Measurements from ENCODE around the gene PTPRS.
"Not testable (repeated sequence)": the region's sequence is repeated elsewhere in the genome, so short reads cannot be mapped to it uniquely, and the experiment has no call there.

Gene PTPRS

GRCh38 chr19:5340637-5341447 lies at the start of gene PTPRS:
Gene PTPRS, minus strand, starts transcription at chr19:5340812. Its CDS starts 54,672 bp downstream, at chr19:5286140.
- peak; percentile 43 for DNase-seq

GRCh38 chr19:5389353-5389752 lies 48.7 kb upstream of the PTPRS start:
- DNase-seq = no peak

- no peak for DNase-seq
These were observed 46.9 kb upstream of the PTPRS start for GRCh38 chr19:5387472-5387871.

DNA sequence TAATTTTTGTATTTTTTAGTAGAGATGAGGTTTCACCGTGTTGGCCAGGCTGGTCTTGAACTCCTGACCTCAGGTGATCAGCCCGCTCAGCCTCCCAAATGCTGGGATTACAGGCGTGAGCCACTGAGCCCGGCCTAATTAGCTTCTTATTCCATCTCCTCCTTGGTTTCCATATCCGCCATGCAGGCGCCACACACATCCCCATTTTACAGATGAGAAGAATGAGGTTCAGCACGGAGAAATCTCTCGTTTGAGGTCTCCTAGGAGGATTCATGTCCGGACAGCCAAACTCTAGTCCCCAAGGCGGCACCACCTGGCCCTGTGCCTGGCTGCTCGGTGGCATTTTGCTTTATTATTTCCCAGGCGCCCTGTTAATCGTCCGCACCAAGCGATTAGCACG lies 46.2 kb upstream of the PTPRS start:
- DNase-seq = no peak

GRCh38 chr19:5381197-5381596 lies 40.6 kb upstream of the PTPRS start:
- DNase-seq = not testable (repeated sequence)

DNA sequence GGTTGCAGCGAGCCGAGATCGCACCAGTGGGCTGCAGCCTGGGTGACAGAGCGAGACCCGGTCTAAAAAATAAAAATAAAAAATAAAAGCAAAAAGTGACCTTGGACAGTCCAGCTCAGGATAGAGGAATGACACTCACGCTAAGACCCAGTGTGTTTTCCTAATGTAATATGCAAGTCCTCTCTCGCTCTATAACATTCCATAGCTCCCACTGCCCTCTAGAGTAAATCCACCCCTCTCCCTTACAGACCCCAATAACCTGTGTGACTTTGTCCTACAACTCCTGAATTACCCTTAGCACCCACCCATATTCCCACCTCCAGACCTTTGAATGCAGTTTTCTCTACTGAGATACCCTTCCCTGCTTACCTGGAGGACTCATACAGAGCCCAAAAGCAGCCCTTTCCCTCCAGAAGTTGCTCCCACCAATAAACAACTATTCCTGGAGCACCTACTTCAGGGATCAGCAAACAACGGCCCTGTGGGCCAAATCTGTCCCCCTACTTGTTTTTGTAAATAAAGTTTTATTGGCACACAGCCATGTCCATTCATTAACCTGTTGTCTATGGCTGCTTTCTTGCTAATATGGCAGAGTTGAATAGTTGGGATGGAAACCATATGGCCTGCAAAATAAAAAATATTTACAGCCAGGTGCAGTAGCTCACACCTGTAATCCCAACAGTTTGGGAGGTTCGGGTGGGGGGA lies 39.8 kb upstream of the PTPRS start:
- DNase-seq = no peak

GRCh38 chr19:5376928-5377327 lies 36.3 kb upstream of the PTPRS start:
- no peak for DNase-seq

DNA sequence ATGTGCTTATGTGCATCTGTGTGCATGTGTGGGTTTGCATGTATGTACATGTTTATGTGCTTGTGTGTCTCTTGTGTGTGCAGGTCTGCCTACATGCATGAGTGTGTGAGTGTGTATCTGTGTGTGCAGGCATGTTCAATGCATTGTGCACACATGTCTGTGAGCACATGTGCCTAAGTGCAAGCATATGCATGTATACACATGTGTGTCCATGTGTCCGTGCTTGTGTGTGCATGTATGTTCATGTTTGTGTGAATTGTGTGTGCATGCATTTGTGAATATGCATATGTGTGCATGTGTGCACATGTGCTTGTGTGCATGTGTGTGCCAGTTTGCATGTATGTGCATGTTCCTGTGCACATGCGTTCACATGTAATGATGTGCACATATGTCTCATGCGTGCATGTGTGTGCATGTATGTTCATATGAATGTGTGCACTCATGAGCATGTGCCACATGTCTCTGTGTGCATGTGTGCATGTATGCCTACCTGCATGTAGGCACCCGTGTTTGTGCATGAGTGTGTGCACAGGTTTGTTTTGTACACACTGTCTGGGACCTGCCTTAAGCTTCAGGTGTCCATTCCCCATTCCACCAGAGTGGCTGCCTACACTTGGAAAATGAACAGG lies 32.1 kb upstream of the PTPRS start:
- no peak for DNase-seq

DNA sequence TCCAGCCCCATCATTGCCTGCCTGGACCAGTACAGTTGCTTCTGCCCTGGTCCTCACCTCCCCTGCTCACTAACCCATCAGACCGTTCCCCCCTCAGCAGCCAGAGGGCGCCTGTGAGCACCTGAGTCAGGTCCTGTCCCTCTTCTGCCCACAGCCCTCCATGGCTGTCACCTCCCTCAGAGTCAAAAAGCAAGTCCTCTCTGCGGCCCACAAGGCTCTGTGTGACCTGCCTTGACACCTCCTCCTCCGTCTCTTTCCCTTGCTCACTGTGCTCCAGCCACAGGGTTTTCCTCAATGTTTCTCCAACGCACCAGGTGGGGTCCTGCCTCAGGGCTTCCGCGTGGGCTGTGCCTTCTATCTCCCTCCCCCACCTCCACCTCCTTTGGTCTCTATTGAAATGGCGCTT lies 29.4 kb upstream of the PTPRS start:
- no peak for DNase-seq

DNA sequence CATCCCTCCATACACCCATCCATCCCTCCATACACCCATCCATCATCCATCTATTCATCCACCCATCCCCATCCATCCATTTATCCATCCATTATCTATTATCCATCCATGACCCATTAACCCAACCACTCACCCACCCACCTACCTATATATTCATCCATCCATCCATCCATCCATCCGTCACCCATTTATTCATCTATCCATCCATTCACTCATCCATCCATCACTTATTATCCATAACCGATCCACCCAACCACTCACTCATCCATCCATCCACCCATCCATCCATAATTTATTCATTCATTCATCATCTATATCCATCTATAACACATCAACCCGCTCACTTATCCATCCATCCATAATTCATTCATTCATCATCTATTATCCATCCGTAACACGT lies 28.7 kb upstream of the PTPRS start:
- DNase-seq = no peak

GRCh38 chr19:5367530-5368133 lies 27.0 kb upstream of the PTPRS start:
- no peak for DNase-seq

DNA sequence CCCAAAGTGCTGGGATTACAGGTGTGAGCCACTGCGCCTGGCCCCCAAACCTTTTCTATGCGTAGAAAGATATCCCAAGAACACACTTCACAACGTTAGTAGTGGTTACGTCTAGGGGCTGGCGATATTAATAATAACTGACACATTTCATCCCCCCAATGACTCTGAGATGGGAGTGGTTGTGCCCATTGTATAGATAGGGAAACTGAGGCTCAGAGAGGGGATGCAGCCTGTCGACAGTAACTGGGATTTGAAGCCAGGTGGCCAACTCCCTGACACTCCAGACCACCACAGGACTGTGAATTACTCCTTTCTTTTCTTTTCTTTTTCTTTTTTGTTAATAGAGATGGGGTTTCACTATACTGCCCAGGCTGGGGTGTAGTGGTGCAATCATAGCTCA lies 25.3 kb upstream of the PTPRS start:
- DNase-seq = no peak

- DNase-seq = no peak
These were observed 24.1 kb upstream of the PTPRS start for GRCh38 chr19:5364674-5365073.

GRCh38 chr19:5361839-5362238 lies 21.2 kb upstream of the PTPRS start:
- DNase-seq = not testable (repeated sequence)

DNA sequence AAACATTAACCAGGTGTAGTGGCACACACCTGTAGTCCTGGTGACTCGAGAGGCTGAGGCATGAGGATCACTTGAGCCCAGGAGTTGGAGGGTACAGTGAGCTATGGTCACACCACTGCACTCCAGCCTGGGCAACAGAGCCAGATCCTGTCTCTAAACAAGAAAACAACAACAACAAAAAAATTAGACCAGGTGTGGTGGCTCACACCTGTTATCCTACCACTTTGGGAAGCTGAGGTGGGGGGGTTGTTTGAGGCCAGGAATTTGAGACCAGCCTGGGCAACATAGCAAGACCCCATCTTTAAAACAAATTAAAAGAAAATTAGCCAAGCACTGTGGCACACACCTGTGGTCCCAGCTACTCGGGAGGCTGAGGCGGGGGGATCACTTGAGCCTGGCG lies 20.8 kb upstream of the PTPRS start:
- no peak for DNase-seq

DNA sequence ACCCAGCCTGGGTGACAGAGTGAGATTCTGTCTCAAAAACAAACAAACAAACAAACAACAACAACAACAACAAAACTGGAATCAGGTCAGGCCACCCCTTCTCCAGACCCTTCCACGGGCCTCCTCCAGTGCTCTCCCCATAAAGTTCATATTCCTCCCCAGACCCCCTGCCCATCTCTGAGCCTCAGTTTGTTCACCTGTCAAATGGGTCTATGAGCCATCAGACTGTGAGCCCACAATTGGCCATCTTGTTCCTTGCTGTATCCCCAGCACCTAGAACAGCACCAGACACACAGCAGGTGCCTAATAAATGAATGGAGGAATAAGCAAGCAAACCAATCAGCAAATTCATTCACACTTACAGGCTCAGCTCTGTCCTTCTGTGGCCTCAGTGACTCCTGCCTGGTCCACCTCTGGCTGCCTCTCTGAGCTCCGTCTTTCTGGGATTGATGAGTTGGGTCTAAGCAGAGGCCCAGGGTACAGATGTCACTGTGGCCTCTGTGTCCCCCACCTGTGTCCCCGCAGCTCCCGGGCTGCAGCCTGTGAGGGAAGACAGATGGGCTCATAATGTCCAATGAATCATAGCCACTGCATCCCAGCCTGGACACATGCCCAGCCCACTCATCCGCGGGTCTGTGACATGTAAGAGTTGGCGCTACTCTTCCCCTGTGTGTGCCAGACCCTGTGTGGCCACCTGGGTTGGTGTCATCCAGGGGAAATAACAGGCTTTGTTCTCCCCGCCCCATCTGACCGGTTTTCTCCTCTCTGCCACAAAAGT lies 19.6 kb upstream of the PTPRS start:
- DNase-seq = no peak

GRCh38 chr19:5358173-5358800 lies 17.7 kb upstream of the PTPRS start:
- no peak for DNase-seq

DNA sequence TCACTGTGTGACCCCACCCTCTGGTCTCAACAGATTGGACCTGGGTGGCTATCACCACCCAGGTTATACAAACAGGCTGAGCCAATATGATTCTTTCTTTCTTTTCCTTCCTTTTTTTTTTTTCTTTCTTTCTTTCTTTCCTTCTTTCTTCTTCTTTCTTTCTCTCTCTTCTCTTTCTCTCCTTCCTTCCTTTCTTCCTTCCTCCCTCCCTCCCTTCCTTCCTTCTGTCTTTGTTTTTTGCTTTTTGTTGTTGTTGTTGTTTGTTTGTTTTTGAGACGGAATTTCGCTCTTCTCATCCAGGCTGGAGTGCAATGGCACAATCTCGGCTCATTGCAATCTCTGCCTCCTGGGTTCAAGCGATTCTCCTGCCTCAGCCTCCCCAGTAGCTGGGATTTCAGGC lies 17.0 kb upstream of the PTPRS start:
- no peak for DNase-seq

GRCh38 chr19:5356918-5357317 lies 16.3 kb upstream of the PTPRS start:
- DNase-seq = peak; percentile 16

GRCh38 chr19:5356428-5356827 lies 15.8 kb upstream of the PTPRS start:
- DNase-seq = no peak

- no peak for DNase-seq
These were observed 15.1 kb upstream of the PTPRS start for GRCh38 chr19:5355693-5356092.

DNA sequence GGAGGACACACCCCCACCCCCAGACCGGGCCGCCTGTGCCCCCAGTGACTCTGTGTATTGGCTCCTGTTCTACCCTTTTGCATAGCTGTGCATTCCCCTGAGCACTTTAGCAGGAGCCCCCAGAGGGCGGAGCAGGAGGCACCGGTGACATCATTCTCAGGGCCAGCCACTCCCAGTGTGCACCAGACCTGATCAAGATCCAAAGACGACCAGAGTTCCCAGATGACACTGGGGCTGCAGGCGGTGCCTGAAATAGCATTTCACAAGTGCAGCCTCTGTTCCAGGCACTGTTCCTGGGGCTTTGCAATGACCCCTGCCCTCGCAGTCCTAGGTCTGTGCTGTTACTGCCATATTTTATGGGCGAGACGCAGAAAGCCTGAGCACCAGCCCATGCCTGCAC lies 14.5 kb upstream of the PTPRS start:
- DNase-seq = no peak
